GM18907 (cell line): ENCODE data around the gene ACTN1.

Experiments
- ATAC-seq: cut with Tn5 transposase; IDR thresholded peaks from one replicate; pipeline ENCODE4 v1.9.1; 2021; ENCODE audit warnings: mild to moderate bottlenecking, moderate library complexity; ENCODE audit not compliant: unreplicated experiment

The ACTN1 gene

DNA sequence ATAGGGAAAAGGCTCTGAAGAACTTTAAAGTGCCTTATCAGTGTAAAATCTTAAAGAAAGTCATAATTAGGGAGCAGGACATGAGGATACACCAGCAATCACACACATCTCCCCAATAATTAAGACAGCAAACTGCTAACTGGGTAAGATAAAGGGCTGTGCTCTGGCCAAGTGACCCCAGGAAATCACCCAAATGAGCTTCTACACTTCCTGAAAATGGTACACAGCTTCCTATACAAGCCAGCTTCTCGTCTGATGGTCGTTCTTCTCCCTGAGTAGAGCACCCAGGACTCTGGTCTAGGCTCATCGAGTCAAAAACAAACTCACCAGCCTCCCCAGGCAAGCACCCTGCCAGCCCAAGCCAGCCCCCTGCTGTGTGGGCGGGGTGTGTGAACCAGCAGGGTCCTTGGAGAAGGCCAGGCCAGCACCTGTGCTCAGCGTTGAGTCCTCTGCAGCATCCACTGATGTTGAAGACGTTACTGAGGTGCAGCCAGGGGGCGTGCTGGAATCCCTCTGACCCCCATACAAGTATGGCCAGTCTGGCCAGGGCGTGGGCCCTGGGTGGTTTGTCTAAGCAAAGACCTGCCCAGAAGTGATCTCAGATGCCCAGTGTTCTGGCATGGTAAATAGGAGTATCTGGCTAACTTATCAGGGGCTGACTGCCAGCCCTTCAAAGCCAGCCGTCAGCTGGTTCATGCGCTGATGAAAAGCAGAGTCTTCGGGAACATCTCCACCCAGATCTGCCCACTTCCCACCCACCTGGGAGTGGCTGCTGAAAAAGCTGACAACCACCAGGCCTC lies 41.4 kb downstream of the ACTN1 start:
- no peak for ATAC-seq

DNA sequence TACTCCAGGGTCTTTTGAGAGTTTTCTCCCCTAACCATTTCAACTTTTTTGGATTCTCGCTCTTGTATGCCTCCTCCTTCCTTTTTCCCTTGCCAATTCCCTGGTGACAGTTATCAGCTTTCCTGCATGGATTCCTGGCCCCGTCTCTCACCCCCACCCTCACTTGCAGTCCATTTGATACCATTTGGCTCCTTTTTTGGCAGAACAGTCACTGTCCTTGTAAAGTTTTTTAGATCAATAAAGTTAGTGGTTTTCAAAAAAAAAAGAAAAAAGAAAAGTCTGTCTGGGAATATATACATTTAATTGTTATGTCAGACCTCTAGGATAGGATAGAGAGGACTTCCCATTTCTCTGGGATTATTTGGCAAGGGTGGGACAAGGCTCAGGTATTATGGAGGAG lies 42.1 kb downstream of the ACTN1 start:
- ATAC-seq: no peak

DNA sequence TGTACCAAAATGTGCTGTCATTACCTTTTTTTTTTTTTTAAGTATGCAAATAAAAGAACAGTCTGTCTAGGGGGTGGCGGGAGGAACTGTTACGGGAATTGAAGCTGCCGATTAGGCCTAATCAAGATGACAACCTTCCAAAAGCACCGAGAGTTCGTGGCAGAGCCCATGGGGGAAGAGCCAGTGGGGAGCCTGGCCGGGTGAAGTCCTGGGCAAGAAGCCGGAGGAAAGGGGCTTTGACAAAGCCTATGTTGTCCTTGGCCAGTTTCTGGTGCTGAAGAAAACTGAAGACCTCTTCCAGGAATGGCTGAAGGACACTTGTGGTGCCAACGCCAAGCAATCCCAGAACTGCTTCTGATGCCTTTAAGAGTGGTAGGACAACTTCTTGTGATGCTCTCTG lies 42.6 kb downstream of the ACTN1 start:
- ATAC-seq: no peak

DNA sequence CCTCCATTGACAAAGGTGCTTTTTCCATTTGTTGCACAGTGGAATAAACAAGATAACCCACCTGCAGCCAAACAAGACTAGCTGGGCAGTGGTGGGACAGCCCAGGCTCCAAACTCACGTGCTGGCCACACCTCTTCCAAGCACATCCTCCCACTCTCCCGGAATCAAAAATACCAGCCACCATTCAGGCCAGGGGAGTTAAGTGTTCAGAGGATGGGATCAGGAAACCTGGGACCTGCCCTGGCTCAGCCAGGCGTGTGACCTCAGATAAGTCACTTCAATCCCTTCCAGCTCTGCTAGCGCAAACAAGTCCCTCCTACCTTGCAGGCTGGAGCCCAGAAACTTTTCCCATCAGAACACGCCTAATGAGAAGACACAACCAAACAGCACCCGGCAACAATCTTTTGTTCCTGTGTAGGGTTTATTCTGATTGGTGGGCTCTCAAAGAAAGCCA lies 43.3 kb downstream of the ACTN1 start:
- ATAC-seq: no peak

DNA sequence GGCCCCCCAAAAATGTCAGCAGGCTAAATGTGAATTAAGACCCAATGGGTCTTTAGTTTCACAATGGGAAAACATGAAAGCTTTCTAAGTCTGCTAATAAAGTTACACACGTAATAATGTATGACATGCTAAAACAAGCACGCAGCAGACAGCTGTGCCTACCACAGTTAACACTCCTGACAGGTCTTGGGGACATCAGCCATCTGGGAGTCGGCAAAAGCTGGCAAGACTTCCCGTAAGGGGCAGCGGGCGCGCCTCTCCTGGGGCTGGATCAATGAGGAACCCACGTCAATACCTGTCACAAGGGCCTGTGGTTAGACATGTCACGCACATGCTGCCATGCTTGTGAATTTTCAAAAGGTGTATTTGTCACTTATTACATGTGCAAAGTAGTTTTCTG lies 45.0 kb downstream of the ACTN1 start:
- ATAC-seq: no peak

DNA sequence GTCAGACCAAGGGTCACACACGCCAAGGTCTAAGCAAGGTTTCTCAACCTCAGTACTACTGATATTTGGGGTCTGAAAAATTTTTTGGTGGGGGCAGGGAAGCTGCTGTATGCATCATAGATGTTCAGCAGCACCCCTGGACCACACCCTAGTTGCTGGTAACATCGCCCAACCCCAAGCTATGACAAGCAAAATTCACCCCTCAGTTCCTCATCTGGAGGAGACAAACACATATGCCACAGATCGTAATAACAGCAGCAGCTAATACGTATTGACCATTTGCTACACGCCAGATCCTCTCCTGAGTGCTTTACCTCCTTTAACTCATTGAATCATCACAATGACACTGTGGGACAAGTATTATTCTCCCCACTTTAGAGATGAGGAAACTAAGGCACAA lies 46.4 kb downstream of the ACTN1 start:
- ATAC-seq: no peak

DNA sequence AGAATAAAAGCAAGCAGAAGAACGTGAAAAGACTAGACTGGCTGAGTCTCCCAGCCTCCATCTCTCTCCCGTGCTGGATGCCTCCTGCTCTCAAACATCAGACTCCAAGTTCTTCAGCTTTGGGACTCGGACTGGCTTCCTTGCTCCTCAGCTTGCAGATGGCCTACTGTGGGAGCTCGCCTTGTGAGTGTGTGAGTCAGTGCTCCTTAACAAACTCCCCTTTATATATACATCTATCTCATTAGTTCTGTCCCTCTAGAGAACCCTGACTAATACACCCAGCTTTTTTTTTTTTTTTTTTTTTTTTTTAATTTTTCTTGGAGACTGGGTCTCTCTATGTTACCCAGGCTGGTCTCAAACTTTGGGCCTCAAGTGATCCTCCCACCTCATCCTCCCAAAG lies 46.9 kb downstream of the ACTN1 start:
- no peak for ATAC-seq

DNA sequence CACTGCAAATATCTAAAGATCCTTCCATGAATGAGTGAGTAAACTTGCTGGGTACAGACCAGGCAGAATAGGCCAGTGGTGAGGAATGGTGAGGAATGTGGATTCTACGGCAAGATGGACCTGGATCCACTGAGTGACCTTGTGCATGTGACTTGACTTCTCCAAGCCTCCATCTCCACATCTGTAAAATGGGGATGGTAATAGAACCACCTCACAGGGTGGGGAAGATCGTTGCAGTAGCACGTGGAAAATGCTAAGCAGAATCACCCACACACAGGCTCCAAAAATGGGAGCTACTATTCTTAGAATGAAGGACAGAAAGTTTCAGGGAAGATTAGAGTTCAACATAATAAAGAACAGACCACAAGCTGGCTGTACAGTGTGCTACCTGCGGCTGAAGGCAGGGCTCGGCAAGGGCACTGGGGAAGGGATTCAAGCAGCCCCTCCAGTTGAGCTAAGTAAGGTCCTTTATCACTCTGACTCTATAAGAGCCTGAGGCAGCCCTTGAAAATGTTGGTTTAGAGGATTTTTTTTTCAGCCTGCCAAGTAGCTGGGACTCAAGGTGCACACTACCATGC lies 47.5 kb downstream of the ACTN1 start:
- ATAC-seq: no peak

DNA sequence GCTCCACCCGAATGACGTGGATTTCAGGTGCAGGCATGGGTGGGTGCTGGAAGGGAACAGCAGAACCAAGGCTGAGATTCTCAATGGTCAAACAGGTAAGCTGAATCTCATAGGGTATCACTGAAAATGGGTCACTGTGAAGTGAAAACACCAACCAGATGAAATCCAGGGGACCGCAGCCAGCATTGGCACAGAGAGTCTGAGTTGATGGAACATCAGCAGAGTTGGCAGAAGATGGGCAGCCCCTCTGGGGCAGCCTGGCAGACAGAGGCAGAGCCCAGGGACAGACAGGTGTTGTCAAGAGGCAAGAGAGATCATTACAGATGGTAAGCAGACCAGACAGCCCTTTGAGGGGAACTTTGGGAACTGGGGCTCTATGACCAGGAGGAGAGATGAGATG lies 48.0 kb downstream of the ACTN1 start:
- ATAC-seq: no peak

DNA sequence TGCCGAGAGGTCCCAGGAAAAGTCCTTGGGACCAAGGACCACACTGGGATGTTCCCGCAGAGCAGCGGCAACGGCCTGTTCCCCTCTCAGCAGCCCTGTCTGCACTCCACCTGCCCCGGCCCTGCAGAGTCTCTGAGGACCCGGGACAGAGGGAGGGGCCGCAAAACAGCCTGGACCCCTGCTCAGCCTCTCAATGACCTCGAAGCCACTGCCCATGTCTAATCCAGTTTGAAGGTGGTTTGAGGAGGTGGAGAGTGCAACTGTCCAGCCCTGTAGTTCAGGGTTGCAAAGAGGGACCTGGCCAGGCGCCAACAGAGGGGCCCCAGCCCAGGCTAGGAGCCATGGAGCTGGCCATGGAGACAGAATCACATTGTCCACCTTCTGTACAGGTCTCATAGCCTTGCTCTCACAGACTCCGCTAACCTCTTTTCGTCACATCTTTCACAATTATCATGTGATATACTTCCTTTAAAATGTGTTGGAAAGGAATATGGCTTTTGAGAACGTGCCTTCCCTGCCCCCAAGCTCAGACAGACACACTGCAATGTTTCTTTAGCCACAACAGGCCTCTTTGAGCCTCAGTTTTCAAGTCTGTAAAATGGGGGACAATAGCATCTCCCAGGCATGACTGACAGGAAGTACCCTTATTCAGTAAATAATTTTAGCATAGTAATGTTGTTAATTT lies 49.3 kb downstream of the ACTN1 start:
- ATAC-seq: no peak

DNA sequence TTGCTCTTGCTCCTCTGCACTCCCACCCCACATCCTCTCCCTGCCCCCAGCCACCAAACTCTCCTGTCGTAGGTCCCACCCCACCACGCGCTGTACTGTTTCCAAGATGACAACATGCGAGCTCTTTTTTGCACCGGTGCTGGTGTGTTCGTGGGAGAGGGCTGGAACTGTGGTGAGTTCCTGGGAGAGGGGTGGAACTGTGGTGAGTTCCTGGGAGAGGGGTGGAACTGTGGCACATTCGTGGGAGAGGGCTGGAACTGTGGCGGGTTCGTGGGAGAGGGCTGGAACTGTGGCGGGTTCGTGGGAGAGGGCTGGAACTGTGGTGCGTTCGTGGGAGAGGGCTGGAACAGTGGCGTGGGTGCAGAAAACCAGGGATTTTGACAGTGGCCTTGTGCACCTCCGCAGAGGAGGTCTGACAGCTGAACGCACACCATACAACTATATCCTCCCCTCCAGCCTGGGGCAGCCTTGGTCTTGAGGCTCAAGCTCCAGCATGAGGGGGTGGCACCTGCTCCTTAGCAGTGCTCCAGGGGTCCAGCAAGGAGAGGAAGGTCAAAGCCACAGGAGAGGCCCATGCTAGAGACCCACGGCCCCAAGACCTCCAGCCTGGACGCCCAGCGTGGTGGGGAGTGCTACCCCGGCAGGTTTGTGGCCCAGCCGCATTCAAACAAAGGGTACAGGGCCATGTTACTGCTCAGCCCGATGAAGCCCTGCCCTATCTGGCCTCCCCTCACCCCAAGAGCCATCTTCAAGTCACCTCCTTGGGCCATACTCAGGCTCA lies 50.1 kb downstream of the ACTN1 start:
- no peak for ATAC-seq

DNA sequence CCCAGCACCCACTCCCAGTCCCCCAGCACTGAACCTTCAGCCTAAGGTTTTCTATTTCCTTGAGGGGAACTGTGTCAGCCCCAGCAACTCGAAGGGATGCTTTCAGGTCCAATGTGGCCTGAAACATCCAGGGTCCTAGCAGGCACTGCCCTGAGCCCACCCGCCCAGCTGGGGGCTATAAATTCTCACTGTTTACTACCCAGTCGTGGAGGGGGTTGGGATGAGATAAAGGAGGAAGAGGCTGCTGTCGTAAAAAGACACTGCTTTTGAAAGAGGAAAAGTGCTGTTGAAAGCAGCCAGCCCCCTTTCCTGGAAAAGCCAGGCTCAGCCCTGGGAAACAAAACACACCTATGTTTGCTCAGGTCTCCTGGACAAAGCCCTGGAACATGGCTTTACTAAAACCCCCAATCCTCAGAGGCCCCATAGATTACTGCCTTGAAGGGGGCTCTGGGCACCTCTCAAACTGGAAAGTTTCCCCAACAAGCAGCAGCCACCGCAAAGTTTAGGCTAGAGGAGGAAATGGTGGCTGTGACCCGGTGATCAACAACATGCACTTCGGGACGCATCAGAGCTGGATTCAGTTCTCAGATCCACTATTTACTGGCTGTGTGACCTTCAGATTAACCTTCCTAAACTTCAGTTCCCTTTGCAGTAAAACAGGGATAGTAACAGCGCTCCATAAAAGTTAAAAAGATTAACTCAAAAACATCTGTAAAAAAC lies 51.0 kb downstream of the ACTN1 start:
- ATAC-seq: no peak

DNA sequence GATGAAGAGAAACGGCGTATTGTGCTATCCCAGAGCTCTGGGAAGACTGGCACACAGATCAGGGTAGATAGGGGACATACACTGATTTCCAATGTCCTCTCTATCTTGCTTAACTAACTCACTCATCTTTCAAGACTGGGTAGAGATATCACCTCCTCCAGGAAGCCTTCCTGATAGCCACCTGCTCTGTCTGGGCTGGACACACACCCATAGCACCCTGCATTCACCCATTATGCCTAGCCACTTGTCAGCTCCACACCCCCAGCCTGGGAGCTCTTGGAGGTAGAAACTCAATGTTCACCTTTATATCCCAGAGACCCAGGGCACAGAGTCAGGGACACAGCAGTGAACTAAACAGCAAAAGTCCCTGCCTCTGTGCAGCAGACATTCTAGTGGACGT lies 52.0 kb downstream of the ACTN1 start:
- no peak for ATAC-seq

DNA sequence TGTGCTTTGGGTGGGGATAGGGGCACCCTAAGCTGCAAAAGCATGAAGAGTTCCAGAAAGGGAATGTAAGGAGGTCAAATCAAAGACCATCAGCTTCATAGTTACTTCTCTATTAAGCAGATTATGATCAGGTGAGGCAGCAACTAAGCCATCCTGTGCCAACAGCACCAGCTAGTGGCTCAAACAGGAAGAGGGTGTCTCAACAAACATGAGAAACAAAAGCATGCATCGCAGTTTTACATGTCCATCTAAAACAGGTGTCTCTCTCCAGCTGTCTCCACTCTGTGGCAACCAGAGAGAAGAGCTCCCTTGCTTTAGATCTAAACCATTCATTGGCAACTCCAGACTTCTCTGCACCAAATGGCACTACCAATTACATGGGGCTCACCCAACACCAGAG lies 52.9 kb downstream of the ACTN1 start:
- no peak for ATAC-seq

DNA sequence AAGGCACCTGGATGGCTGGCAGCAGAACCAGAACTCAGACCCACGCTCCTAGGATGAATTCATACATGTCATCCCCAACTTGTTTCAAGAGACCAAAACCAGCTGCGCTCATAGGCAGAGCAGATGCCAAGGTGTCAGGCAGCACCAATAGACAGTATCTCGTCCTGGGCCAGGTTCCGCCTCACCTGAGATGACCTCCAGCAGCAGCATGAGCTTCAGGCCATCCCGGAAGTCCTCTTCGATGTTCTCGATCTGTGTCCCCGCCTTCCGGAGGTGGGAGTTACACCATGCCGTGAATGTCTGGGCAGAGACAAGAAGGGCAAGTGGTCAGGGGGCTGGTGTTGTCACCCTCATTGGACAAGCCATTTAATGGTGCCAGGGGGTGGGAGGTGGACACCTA lies 53.7 kb downstream of the ACTN1 start:
- no peak for ATAC-seq

DNA sequence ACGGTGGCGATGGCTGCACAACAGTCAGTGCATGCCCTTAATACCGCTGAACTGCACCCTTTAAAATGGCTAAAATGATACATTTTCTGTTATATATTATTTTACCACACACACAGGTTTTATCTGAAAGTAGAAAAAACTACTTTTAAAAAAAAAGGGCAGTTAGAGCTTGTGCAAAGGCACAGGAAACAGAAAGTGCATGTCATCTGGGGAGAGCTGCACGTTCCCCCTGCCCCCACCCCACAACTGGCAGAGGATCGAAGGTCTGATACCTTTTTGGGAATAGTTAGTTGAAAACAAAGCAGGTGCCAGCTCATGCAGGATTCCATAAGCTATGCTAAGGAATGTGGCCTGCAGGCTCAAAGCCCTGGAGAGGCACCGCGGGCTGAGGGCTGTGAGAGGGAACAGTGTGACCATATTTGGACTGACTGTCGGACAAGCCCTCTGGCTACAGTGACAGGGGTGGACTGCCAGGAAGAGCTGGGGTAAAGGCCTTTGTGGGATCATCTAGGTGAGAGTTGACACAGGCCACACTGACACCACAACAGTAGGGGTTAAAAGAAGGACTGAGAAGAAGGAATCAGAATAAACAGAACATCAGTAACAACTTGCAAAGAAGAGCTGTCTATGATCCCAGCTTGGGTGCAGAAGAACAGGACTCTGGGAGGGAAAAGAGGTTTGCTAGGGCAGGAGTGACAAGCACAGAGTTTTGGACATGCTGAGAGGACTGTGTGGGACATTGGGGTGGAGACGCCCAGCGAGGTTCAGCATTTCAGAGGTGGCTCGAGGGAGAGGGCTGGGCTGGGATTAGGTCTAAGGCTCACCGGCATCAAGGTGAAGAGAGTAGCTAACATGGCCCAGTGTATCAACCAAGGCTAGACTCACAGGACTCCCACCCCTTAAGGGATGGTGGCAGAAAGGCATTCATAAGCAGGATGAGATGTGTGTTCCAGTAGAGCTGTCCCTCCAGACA lies 54.6 kb downstream of the ACTN1 start:
- no peak for ATAC-seq

DNA sequence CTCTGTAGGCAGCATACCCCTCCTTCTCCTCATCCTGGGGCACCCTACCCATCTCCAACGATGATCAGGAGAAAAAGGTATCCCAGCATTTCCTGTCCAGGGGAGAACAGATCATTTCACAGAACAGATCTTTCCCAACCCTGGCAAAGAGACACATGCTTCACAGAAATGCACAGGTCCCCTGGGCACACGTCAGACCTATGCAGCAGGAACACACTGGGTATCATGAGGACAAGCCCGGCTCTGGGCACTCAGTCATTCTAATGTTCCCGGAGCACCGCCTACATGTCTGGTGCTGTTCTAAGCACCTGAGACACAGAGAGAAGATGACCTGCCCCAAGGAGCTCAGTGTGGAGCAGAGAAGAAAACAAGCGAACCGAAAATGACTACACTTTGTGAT lies 56.2 kb downstream of the ACTN1 start:
- ATAC-seq: no peak

DNA sequence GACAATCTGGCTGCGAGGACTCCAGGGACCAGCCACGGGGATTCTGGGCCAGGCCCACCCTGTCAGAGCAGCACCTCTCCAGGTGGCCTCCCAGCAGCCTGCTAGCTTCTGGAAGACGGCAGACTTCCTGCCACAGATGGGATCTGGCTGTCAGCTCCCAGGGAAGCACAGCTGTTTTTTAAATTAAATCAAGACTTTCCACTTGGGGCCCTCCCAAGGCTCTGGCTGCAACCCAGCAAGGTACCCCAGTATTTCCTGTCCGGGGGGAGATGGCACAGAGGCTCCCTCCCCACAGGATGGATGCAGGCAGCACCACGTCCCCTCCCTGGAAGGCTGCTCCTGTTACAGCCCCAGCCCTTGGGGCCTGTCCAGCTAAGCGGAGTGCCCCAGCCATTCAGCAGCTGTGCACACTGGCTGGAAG lies 56.9 kb downstream of the ACTN1 start:
- no peak for ATAC-seq

DNA sequence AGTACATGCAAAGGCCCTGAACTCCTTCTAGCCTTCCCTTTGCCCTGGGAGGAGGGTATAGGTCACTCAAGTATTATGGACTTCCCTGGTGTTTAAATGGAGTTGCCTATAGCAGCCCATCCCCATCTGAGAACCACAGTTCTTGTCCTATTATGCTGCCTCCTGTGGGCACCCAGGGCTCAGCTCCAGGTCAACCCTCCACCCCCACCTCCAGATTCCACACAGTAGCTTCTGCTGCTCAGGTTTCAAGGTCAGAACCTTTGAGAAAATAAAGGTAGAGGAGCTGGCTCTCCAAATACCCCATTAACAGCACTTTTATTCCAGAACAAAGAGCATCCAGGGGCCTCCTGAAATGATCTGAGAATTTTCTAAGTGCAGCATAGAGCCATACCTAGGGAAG lies 57.4 kb downstream of the ACTN1 start:
- no peak for ATAC-seq

DNA sequence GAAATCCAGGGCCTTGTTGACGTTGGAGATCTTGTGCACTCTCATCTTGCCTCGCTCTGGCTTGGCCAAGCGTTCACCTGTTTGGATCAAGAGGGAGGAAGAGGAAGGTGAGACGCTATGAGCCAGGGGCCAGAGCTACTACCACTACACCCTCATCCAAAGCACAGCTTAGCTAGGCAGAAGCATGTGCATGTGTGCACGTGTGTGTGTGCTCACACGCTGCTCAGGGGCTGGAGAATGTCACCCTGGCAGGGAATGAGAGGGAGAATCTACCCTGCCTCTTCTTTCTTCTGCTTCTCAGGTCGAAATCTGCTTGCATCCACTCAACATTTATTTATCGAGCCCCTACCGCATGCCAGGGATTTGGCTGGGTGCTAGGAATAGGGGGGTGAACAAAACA lies 58.1 kb downstream of the ACTN1 start:
- no peak for ATAC-seq
